ENCODE data around the gene EIF4EBP3. TPM values are rescaled to one million over a fixed set of nuclear protein-coding genes. Genes with fewer than 3 reads are reported as not detected.

Gene EIF4EBP3
- total RNA-seq, 2 donors from 2014 or later = 13.5 to 13.8 TPM

GRCh38 chr5:140594169-140594568 lies 46.7 kb downstream of the EIF4EBP3 start:
- Histone ChIP-seq H3K27me3 (no peaks in the 10 kb centered on the region), H3K27ac (no peak overlapping the region), H3K36me3 (no peaks in the 10 kb centered on the region), H3K9ac (ENCODE audit: low read depth in 2 of 2, low read length in 2 of 2) (no peak overlapping the region), H3K9me3 (no peaks in the 10 kb centered on the region), H3K4me1 (no peaks in the 10 kb centered on the region), H3K4me3 (no peak overlapping the region)
- intact Hi-C loops (cut with DNase I) = no loop called here
- no peak for TF ChIP-seq CTCF (IDR thresholded peaks at IDR 0.05)
- no peak for DNase-seq

- intact Hi-C loops (cut with DNase I) = no loop called here
- Histone ChIP-seq H3K27me3 (no peaks in the 10 kb centered on the region), H3K27ac (no peak overlapping the region), H3K4me1 (no peaks in the 10 kb centered on the region), H3K9ac (ENCODE audit: low read depth in 2 of 2, low read length in 2 of 2) (no peak overlapping the region), H3K9me3 (no peaks in the 10 kb centered on the region), H3K4me3 (no peak overlapping the region), H3K36me3 (no peaks in the 10 kb centered on the region)
- TF ChIP-seq CTCF (IDR thresholded peaks at IDR 0.05) = no peak
- peak; percentile 60 for DNase-seq
Measured at GRCh38 chr5:140595538-140596300, 48.3 kb downstream of the EIF4EBP3 start.

GRCh38 chr5:140596321-140596741 lies 48.9 kb downstream of the EIF4EBP3 start:
- no peak overlapping the region for H3K27ac ChIP-seq

GRCh38 chr5:140598836-140599235 lies 51.4 kb downstream of the EIF4EBP3 start:
- no peaks in the 10 kb centered on the region for H3K27me3 ChIP-seq
- no peaks in the 10 kb centered on the region for H3K9me3 ChIP-seq
- H3K9ac ChIP-seq (ENCODE audit: low read depth in 2 of 2, low read length in 2 of 2) = no peak overlapping the region
- H3K36me3 ChIP-seq = no peaks in the 10 kb centered on the region
- no peak overlapping the region for H3K4me3 ChIP-seq
- no peak for DNase-seq
- H3K4me1 ChIP-seq = no peaks in the 10 kb centered on the region
- intact Hi-C loops (cut with DNase I) = no loop called here
- TF ChIP-seq CTCF (IDR thresholded peaks at IDR 0.05) = no peak
- H3K27ac ChIP-seq = no peak overlapping the region

More at GRCh38 chr5:140596321-140596741, 48.9 kb downstream of the EIF4EBP3 start:
- intact Hi-C loops (cut with DNase I) = no loop called here
- H3K4me3 ChIP-seq = no peak overlapping the region
- TF ChIP-seq CTCF (IDR thresholded peaks at IDR 0.05) = no peak
- H3K9me3 ChIP-seq = no peaks in the 10 kb centered on the region
- H3K9ac ChIP-seq (ENCODE audit: low read depth in 2 of 2, low read length in 2 of 2) = no peak overlapping the region
- no peaks in the 10 kb centered on the region for H3K36me3 ChIP-seq
- H3K27me3 ChIP-seq = no peaks in the 10 kb centered on the region
- H3K4me1 ChIP-seq = no peaks in the 10 kb centered on the region
- no peak for DNase-seq

Small RNA genes lying within 50 kb of the gene (microRNA-seq; reads per million reads assigned to microRNA genes)
- not detected for gene MIR6831

Other genes with a start within 250 kb of the EIF4EBP3 start
- 10 to 100 TPM; 41.2 to 41.4 TPM for gene PFDN1, start 244.6 kb upstream of the EIF4EBP3 start, total RNA-seq
- gene HBEGF, start 201.1 kb upstream of the EIF4EBP3 start, total RNA-seq = 10 to 100 TPM in 1 of 2 donors, 1 to 10 TPM in 1; 4.3 to 14.6 TPM
- under 1 TPM in 1 of 2 donors, not detected in 1; 0.42 TPM for gene SLC4A9, start 187.5 kb upstream of the EIF4EBP3 start, total RNA-seq
- 100 to 1,000 TPM; 108 to 115 TPM for gene ANKHD1, start 145.8 kb upstream of the EIF4EBP3 start, total RNA-seq
- 10 to 100 TPM; 24.5 to 34.1 TPM for gene SRA1, start 9.8 kb downstream of the EIF4EBP3 start, total RNA-seq
- gene APBB3, start 16.9 kb downstream of the EIF4EBP3 start, total RNA-seq = 10 to 100 TPM; 11.0 to 17.0 TPM
- 100 to 1,000 TPM in 1 of 2 donors, 10 to 100 TPM in 1; 78.1 to 129 TPM for gene SLC35A4, start 17.2 kb downstream of the EIF4EBP3 start, total RNA-seq
- gene CD14, start 85.5 kb downstream of the EIF4EBP3 start, total RNA-seq = 10 to 100 TPM; 28.2 to 48.3 TPM
- 10 to 100 TPM in 1 of 2 donors, 1 to 10 TPM in 1; 8.7 to 18.9 TPM for gene TMCO6, start 91.8 kb downstream of the EIF4EBP3 start, total RNA-seq
- gene NDUFA2, start 100.0 kb downstream of the EIF4EBP3 start, total RNA-seq = 100 to 1,000 TPM in 1 of 2 donors, 10 to 100 TPM in 1; 85.4 to 101 TPM
- gene IK, start 100.2 kb downstream of the EIF4EBP3 start, total RNA-seq = 10 to 100 TPM; 70.4 to 71.6 TPM
- 10 to 100 TPM; 28.7 to 47.8 TPM for gene WDR55, start 117.2 kb downstream of the EIF4EBP3 start, total RNA-seq
- under 1 TPM; 0.16 to 0.89 TPM for gene DND1, start 125.9 kb downstream of the EIF4EBP3 start, total RNA-seq
- 10 to 100 TPM; 41.0 to 66.1 TPM for gene HARS1, start 143.7 kb downstream of the EIF4EBP3 start, total RNA-seq
- 10 to 100 TPM; 37.8 to 38.7 TPM for gene HARS2, start 143.8 kb downstream of the EIF4EBP3 start, total RNA-seq
- gene ZMAT2, start 152.8 kb downstream of the EIF4EBP3 start, total RNA-seq = 10 to 100 TPM; 43.8 to 49.4 TPM
- under 1 TPM in 1 of 2 donors, not detected in 1; 0.13 TPM for gene PCDHA1, start 238.5 kb downstream of the EIF4EBP3 start, total RNA-seq
- gene PCDHA2, start 247.2 kb downstream of the EIF4EBP3 start, total RNA-seq = not detected